Neuronal stem cell (in vitro differentiated cells): ENCODE results near the gene NUP188.
A peak's percentile ranks its signal among the peaks of the same experiment; 100 is the strongest.

Source experiments
- DNase-seq: peaks from one replicate; pipeline ENCODE4 v3.0.0-alpha.2; 2013; ENCODE audit warnings: low spot score
- H2AFZ ChIP-seq: one replicate; pipeline ENCODE4 v1.6.1; 2013; ENCODE audit warnings: mild to moderate bottlenecking, low read length, inconsistent platforms
- H2AK5ac ChIP-seq: 2 replicates; pipeline ENCODE4 v1.6.1; 2013; ENCODE audit warnings: low read depth, mild to moderate bottlenecking, inconsistent platforms, low read length, moderate library complexity, mixed read lengths
- H2BK120ac ChIP-seq: 2 replicates; pipeline ENCODE4 v1.6.1; 2013; ENCODE audit warnings: low read depth, mild to moderate bottlenecking, inconsistent platforms, low read length, moderate library complexity, mixed read lengths
- H2BK12ac ChIP-seq: one replicate; pipeline ENCODE4 v1.6.1; 2013; ENCODE audit warnings: low read length, inconsistent platforms
- H2BK15ac ChIP-seq: 2 replicates; pipeline ENCODE4 v1.6.1; 2013; ENCODE audit warnings: mild to moderate bottlenecking, low read length, inconsistent platforms, mixed read lengths
- H2BK5ac ChIP-seq: one replicate; pipeline ENCODE4 v1.6.1; 2013; ENCODE audit warnings: inconsistent platforms, mild to moderate bottlenecking, low read length, moderate library complexity
- H3K14ac ChIP-seq: one replicate; pipeline ENCODE4 v1.6.1; 2013; ENCODE audit warnings: low read length, inconsistent platforms
- H3K18ac ChIP-seq: 2 replicates; pipeline ENCODE4 v1.6.1; 2013; ENCODE audit warnings: low read length, inconsistent platforms
- H3K23ac ChIP-seq: 2 replicates; pipeline ENCODE4 v1.6.1; 2013; ENCODE audit warnings: low read depth, mild to moderate bottlenecking, mixed read lengths, low read length, inconsistent platforms; ENCODE audit not compliant: poor library complexity
- H3K27ac ChIP-seq: replicated peaks from 3 replicates; pipeline ENCODE4 v1.5.1; 2013; ENCODE audit warnings: low read length, inconsistent platforms
- H3K27me3 ChIP-seq, 3 experiments: 2 replicates each; pipeline ENCODE4 v1.6.1; 2013; ENCODE audit warnings: low read length in 3 of 3, mild to moderate bottlenecking in 2 of 3, inconsistent platforms in 1 of 3, low read depth in 1 of 3, mixed read lengths in 1 of 3, moderate library complexity in 1 of 3; ENCODE audit not compliant: control insufficient read depth in 3 of 3, insufficient read depth in 3 of 3
- H3K36me3 ChIP-seq, 2 donors: replicated peaks in 1 of 2; 2 replicates each; pipeline ENCODE4 v1.6.1; 2013; ENCODE audit warnings: low read length in 2 of 2; ENCODE audit not compliant: control insufficient read depth in 2 of 2, insufficient read depth in 2 of 2
- H3K4ac ChIP-seq: 2 replicates; pipeline ENCODE4 v1.6.1; 2013; ENCODE audit warnings: inconsistent platforms, mild to moderate bottlenecking, low read length, moderate library complexity
- H3K4me1 ChIP-seq, 2 donors: 1 replicate in 1 of 2; 2 replicates in 1 of 2; pipeline ENCODE4 v1.6.1; 2013; ENCODE audit warnings: low read length in 2 of 2, low read depth in 1 of 2; ENCODE audit not compliant: control insufficient read depth in 2 of 2, insufficient read depth in 1 of 2
- H3K4me2 ChIP-seq: one replicate; pipeline ENCODE4 v1.6.1; 2013; ENCODE audit warnings: mild to moderate bottlenecking, low read length, inconsistent platforms; ENCODE audit not compliant: insufficient read depth, poor library complexity, severe bottlenecking
- H3K4me3 ChIP-seq, 2 donors: 2 replicates each; pipeline ENCODE4 v1.5.1; 2013; ENCODE audit warnings: low read length in 2 of 2, mild to moderate bottlenecking in 2 of 2, inconsistent platforms in 1 of 2, moderate library complexity in 1 of 2
- H3K79me1 ChIP-seq: one replicate; pipeline ENCODE4 v1.6.1; 2013; ENCODE audit warnings: low read depth, mild to moderate bottlenecking, inconsistent platforms, low read length, moderate library complexity
- H3K9ac ChIP-seq: one replicate; pipeline ENCODE4 v1.6.1; 2013; ENCODE audit warnings: mild to moderate bottlenecking, low read depth, low read length, inconsistent platforms; ENCODE audit not compliant: poor library complexity
- H3K9me3 ChIP-seq, 2 donors: replicated peaks in 1 of 2; 2 replicates each; pipeline versions ENCODE3 to v1.6.1; 2013; ENCODE audit warnings: low read length in 2 of 2, mild to moderate bottlenecking in 2 of 2, inconsistent platforms in 1 of 2, low read depth in 1 of 2, mixed read lengths in 1 of 2, moderate library complexity in 1 of 2; ENCODE audit not compliant: control insufficient read depth in 2 of 2, insufficient read depth in 1 of 2
- H4K8ac ChIP-seq: one replicate; pipeline ENCODE4 v1.6.1; 2013; ENCODE audit warnings: low read depth, mild to moderate bottlenecking, inconsistent platforms, low read length, moderate library complexity
- H4K91ac ChIP-seq: one replicate; pipeline ENCODE4 v1.6.1; 2013; ENCODE audit warnings: low read length, low read depth, mild to moderate bottlenecking, inconsistent platforms; ENCODE audit not compliant: poor library complexity
- WGBS, 2 donors: extraction: QIAGEN DNeasy Blood & Tissue Kit; methylation state at CpG; one replicate each; pipeline ENCODE4 v1.1.7; 2013; ENCODE audit warnings: missing lambda C conversion rate in 2 of 2, mixed read lengths in 1 of 2; ENCODE audit not compliant: insufficient read length in 2 of 2, insufficient replicate concordance in 1 of 2; ENCODE audit errors: extremely low coverage in 2 of 2; 5-methylcytosine and 5-hydroxymethylcytosine counted together

The NUP188 gene

GRCh38 chr9:128933731-128934130, 13.8 kb upstream of the NUP188 start:
- Histone ChIP-seq H3K4me2 (no peak overlapping the region), H2BK15ac (no peak overlapping the region), H3K9ac (no peak overlapping the region), H3K9me3 (no peaks in the 10 kb centered on the region), H3K14ac (no peak overlapping the region), H2AK5ac (no peak overlapping the region), H2BK5ac (no peak overlapping the region), H3K79me1 (peaks cover 2% of the 10 kb centered on the region), H3K4ac (no peak overlapping the region), H3K27me3 (no peaks in the 10 kb centered on the region), H3K23ac (no peak overlapping the region), H2BK12ac (no peak overlapping the region), H3K27ac (no peak overlapping the region), H3K18ac (no peak overlapping the region), H2BK120ac (no peak overlapping the region), H3K4me1 (no peaks in the 10 kb centered on the region), H3K4me3 (no peak overlapping the region), H4K91ac (no peak overlapping the region), H3K36me3 (no peaks in the 10 kb centered on the region), H4K8ac (no peak overlapping the region), H2AFZ (peak overlapping the region; percentile 46)
- no peak for DNase-seq
- WGBS, 2 donors, result no CpG with 5 or more reads among the region's 5 CpGs

GRCh38 chr9:128936171-128936865, 11.2 kb upstream of the NUP188 start:
- H3K27ac ChIP-seq, result no peak overlapping the region
- H3K36me3 ChIP-seq, result no peaks in the 10 kb centered on the region
- H3K4ac ChIP-seq, result no peak overlapping the region
- H3K9ac ChIP-seq, result no peak overlapping the region
- no peak overlapping the region for H2AFZ ChIP-seq
- WGBS, 2 donors, result no CpG with 5 or more reads among the region's 11 CpGs
- no peak overlapping the region for H2BK15ac ChIP-seq
- H2BK120ac ChIP-seq, result no peak overlapping the region
- peak overlapping the region; percentile 73 for H2BK12ac ChIP-seq
- no peak overlapping the region for H4K8ac ChIP-seq
- H3K4me2 ChIP-seq, result no peak overlapping the region
- H3K4me3 ChIP-seq, result no peak overlapping the region
- peak overlapping the region; percentile 80 for H3K23ac ChIP-seq
- no peak overlapping the region for H4K91ac ChIP-seq
- no peaks in the 10 kb centered on the region for H3K27me3 ChIP-seq
- H2AK5ac ChIP-seq, result peak overlapping the region; percentile 75
- H3K14ac ChIP-seq, result no peak overlapping the region
- no peaks in the 10 kb centered on the region for H3K9me3 ChIP-seq
- H3K18ac ChIP-seq, result no peak overlapping the region
- H3K79me1 ChIP-seq, result peaks cover 2% of the 10 kb centered on the region
- peak overlapping the region; percentile 75 for H2BK5ac ChIP-seq
- H3K4me1 ChIP-seq, result peaks cover 0 to 8% of the 10 kb centered on the region in 2 donors
- DNase-seq, result no peak

GRCh38 chr9:128937310-128938165, 10.0 kb upstream of the NUP188 start:
- Histone ChIP-seq H4K8ac (no peak overlapping the region), H3K79me1 (peaks cover 2% of the 10 kb centered on the region), H2BK120ac (no peak overlapping the region), H3K14ac (no peak overlapping the region), H3K23ac (no peak overlapping the region), H3K4me3 (peak overlapping the region in 1 of 2 donors; percentile 46), H3K27ac (no peak overlapping the region), H3K36me3 (no peaks in the 10 kb centered on the region), H3K18ac (no peak overlapping the region), H3K4me1 (peaks cover 0 to 8% of the 10 kb centered on the region in 2 donors), H3K9ac (no peak overlapping the region), H3K4me2 (no peak overlapping the region), H3K4ac (no peak overlapping the region), H3K9me3 (no peaks in the 10 kb centered on the region), H2AFZ (peak overlapping the region; percentile 53), H4K91ac (no peak overlapping the region), H3K27me3 (no peaks in the 10 kb centered on the region), H2BK5ac (no peak overlapping the region), H2AK5ac (no peak overlapping the region), H2BK15ac (no peak overlapping the region), H2BK12ac (no peak overlapping the region)
- no CpG with 5 or more reads among the region's 9 CpGs for WGBS, 2 donors
- DNase-seq, result no peak

- Histone ChIP-seq H3K18ac (no peak overlapping the region), H4K8ac (no peak overlapping the region), H3K36me3 (peaks cover under 1 to 4% of the 10 kb centered on the region in 2 donors), H2BK5ac (no peak overlapping the region), H2BK12ac (no peak overlapping the region), H4K91ac (no peak overlapping the region), H2BK15ac (no peak overlapping the region), H3K27ac (no peak overlapping the region), H3K9ac (no peak overlapping the region), H3K4me3 (no peak overlapping the region), H2BK120ac (no peak overlapping the region), H3K27me3 (no peaks in the 10 kb centered on the region), H3K4me1 (peaks cover 0 to 8% of the 10 kb centered on the region in 2 donors), H3K23ac (no peak overlapping the region), H2AFZ (peak overlapping the region; percentile 38), H3K4ac (no peak overlapping the region), H3K79me1 (peaks cover 6% of the 10 kb centered on the region), H2AK5ac (no peak overlapping the region), H3K14ac (peak overlapping the region; percentile 23), H3K9me3 (no peaks in the 10 kb centered on the region), H3K4me2 (no peak overlapping the region)
- WGBS, 2 donors, result no CpG with 5 or more reads among the region's 15 CpGs
- DNase-seq, result no peak
Observed at GRCh38 chr9:128940271-128940921, 7.1 kb upstream of the NUP188 start.
